GM19395 (cell line): Measurements from ENCODE around the gene PTGR3.

Experiments used
- ATAC-seq: cut with Tn5 transposase; IDR thresholded peaks from one replicate; pipeline ENCODE4 v1.9.1; 2021; ENCODE audit warnings: mild to moderate bottlenecking, moderate library complexity; ENCODE audit not compliant: unreplicated experiment

The PTGR3 gene

GRCh38 chr18:75216212-75216910 lies 7.4 kb upstream of the PTGR3 start:
- ATAC-seq = no peak

GRCh38 chr18:75215663-75216062 lies 6.7 kb upstream of the PTGR3 start:
- ATAC-seq = no peak

GRCh38 chr18:75214766-75215510 lies 6.0 kb upstream of the PTGR3 start:
- ATAC-seq = no peak

GRCh38 chr18:75214332-75214690 lies 5.4 kb upstream of the PTGR3 start:
- no peak for ATAC-seq

- no peak for ATAC-seq
Measured at GRCh38 chr18:75213611-75214331, 4.8 kb upstream of the PTGR3 start.

- no peak for ATAC-seq
Measured at GRCh38 chr18:75212751-75213090, 3.8 kb upstream of the PTGR3 start.

GRCh38 chr18:75211953-75212750 lies 3.2 kb upstream of the PTGR3 start:
- ATAC-seq = no peak

- ATAC-seq = no peak
Measured at GRCh38 chr18:75211626-75211952, 2.6 kb upstream of the PTGR3 start.

GRCh38 chr18:75211002-75211621 lies 2.2 kb upstream of the PTGR3 start:
- no peak for ATAC-seq

- ATAC-seq = peak; percentile 42
Measured at GRCh38 chr18:75210274-75211001, 1.5 kb upstream of the PTGR3 start, which contains the start of gene TSHZ1. Gene TSHZ1, plus strand, starts transcription at chr18:75210797. Its CDS starts 1,080 bp downstream, at chr18:75211877.

- no peak for ATAC-seq
Measured at GRCh38 chr18:75209951-75210258, 966 bp upstream of the PTGR3 start.

- peak; percentile 17 for ATAC-seq
Measured at GRCh38 chr18:75208836-75209128, 157 bp downstream of the PTGR3 start.

- ATAC-seq = peak; percentile 7
Measured at GRCh38 chr18:75208155-75208835, 644 bp downstream of the PTGR3 start.

- peak; percentile 7 for ATAC-seq
Measured at GRCh38 chr18:75207310-75208154, 1.4 kb downstream of the PTGR3 start.

GRCh38 chr18:75206452-75207309 lies 2.3 kb downstream of the PTGR3 start:
- no peak for ATAC-seq

- no peak for ATAC-seq
Measured at GRCh38 chr18:75205514-75206132, 3.3 kb downstream of the PTGR3 start.

- no peak for ATAC-seq
Measured at GRCh38 chr18:75204732-75205513, 4.0 kb downstream of the PTGR3 start.
